WTC11 (cell line): ENCODE measurements around the gene PEAK1.

Experiments used
- CREM ChIP-seq: sonication (generic); formaldehyde crosslinking; IDR thresholded peaks from 2 replicates; pipeline ENCODE4 v1.8.1; 2022; ENCODE audit warnings: mild to moderate bottlenecking, missing genetic modification reagents, moderate library complexity
- CTCF ChIP-seq: fragments of 200-600 bp; IDR thresholded peaks from 2 replicates; pipeline ENCODE4 v1.8.0; 2022; ENCODE audit warnings: antibody characterized with exemption
- GTF2I ChIP-seq: fragments of 250-450 bp; sonication (Bioruptor Pico); conservative IDR thresholded peaks from 2 replicates; pipeline ENCODE4 v1.4.0; 2021; ENCODE audit warnings: mild to moderate bottlenecking
- JAZF1 ChIP-seq: fragments of 250-450 bp; sonication (Bioruptor Pico); IDR thresholded peaks from 2 replicates; pipeline ENCODE4 v1.9.0; 2021; ENCODE audit warnings: moderate library complexity, mild to moderate bottlenecking, inconsistent platforms
- RORB ChIP-seq: fragments of 250-450 bp; sonication (Bioruptor Pico); IDR thresholded peaks from 2 replicates; pipeline ENCODE4 v1.9.0; 2021; ENCODE audit warnings: mild to moderate bottlenecking
- ZNF121 ChIP-seq: sonication (generic); formaldehyde crosslinking; IDR thresholded peaks from 2 replicates; pipeline ENCODE4 v1.8.0; 2023; ENCODE audit warnings: missing genetic modification reagents
- ZNF512 ChIP-seq: sonication (generic); formaldehyde crosslinking; IDR thresholded peaks from 2 replicates; pipeline ENCODE4 v1.8.1; 2022; ENCODE audit warnings: missing genetic modification reagents, borderline replicate concordance

GRCh38 chr15:77440378-77440999, 20.6 kb upstream of the PEAK1 start:
- TF ChIP-seq GTF2I (CRISPR knock-in tag) (no peak), CREM (CRISPR knock-in tag) (no peak), JAZF1 (CRISPR knock-in tag) (no peak), CTCF (no peak), ZNF512 (CRISPR knock-in tag) (no peak), RORB (CRISPR knock-in tag) (no peak), ZNF121 (CRISPR knock-in tag) (no peak)
